AG09319 (cell line): ENCODE results near the gene PPARGC1A.

Experiments
- DNase-seq: peaks from one replicate; pipeline ENCODE4 v3.0.0-alpha.2; 2010; ENCODE audit warnings: low read depth; ENCODE audit errors: extremely low read depth
- TF ChIP-seq, protein P1 (sequence below): IDR thresholded peaks from 2 replicates; pipeline ENCODE4 v1.5.1; 2011; ENCODE audit warnings: low read depth, mild to moderate bottlenecking, inconsistent platforms, low read length, moderate library complexity

Gene PPARGC1A

GRCh38 chr4:23899565-23899964, 9.7 kb upstream of the PPARGC1A start:
- no peak for DNase-seq
- TF ChIP-seq, protein P1, sequence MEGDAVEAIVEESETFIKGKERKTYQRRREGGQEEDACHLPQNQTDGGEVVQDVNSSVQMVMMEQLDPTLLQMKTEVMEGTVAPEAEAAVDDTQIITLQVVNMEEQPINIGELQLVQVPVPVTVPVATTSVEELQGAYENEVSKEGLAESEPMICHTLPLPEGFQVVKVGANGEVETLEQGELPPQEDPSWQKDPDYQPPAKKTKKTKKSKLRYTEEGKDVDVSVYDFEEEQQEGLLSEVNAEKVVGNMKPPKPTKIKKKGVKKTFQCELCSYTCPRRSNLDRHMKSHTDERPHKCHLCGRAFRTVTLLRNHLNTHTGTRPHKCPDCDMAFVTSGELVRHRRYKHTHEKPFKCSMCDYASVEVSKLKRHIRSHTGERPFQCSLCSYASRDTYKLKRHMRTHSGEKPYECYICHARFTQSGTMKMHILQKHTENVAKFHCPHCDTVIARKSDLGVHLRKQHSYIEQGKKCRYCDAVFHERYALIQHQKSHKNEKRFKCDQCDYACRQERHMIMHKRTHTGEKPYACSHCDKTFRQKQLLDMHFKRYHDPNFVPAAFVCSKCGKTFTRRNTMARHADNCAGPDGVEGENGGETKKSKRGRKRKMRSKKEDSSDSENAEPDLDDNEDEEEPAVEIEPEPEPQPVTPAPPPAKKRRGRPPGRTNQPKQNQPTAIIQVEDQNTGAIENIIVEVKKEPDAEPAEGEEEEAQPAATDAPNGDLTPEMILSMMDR, result no peak

DNA sequence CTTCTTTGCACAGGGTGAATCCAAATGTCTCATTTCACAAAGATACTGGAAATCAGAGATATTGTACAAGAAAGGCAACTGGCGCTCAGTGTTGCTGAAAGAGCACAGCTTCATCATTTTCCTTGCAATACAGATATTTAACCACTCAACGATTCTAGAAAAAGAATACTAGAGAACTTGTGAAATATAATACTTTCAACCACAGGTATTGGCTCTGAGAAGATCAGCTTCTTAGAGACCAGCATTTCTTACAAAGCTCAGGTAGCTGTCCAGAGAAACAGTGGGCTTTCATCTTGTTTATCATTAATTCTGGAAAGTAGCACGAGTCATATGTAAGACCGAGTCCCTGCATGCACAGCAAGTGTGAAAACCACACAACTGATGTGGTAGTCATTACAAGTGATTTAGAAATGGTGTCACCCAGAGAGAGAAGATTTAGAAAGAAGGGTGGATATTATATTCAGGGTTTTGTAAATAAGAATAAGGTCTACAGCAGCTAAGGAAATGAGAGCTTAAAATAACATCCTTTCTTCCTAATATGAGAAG, 7.8 kb upstream of the PPARGC1A start:
- TF ChIP-seq, protein P1, result no peak
- DNase-seq, result no peak

GRCh38 chr4:23894021-23894420, 4.2 kb upstream of the PPARGC1A start:
- TF ChIP-seq, protein P1, result no peak
- no peak for DNase-seq

DNA sequence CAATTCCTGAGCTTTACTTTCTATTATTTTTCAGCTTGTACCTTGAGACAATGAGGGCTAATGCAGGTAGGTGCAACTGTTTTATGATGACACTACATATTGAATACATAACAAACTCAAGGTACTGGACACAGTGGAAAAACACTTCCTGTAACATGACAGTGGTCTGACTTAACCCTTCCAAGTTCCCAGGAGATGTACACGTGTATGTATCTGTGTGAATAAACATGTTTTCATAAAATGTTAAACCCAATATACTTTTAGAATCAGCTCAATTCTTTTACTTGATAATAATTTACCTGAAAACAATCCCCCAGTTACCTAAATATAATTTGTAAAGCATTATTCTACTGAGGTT, 1.2 kb upstream of the PPARGC1A start:
- TF ChIP-seq, protein P1, result no peak
- no peak for DNase-seq

- TF ChIP-seq, protein P1, result no peak
- DNase-seq, result no peak
Measured at GRCh38 chr4:23890369-23891063, 669 bp upstream of the PPARGC1A start.

- DNase-seq, result no peak
- TF ChIP-seq, protein P1, result no peak
Measured at GRCh38 chr4:23889391-23889790, 456 bp downstream of the PPARGC1A start.

DNA sequence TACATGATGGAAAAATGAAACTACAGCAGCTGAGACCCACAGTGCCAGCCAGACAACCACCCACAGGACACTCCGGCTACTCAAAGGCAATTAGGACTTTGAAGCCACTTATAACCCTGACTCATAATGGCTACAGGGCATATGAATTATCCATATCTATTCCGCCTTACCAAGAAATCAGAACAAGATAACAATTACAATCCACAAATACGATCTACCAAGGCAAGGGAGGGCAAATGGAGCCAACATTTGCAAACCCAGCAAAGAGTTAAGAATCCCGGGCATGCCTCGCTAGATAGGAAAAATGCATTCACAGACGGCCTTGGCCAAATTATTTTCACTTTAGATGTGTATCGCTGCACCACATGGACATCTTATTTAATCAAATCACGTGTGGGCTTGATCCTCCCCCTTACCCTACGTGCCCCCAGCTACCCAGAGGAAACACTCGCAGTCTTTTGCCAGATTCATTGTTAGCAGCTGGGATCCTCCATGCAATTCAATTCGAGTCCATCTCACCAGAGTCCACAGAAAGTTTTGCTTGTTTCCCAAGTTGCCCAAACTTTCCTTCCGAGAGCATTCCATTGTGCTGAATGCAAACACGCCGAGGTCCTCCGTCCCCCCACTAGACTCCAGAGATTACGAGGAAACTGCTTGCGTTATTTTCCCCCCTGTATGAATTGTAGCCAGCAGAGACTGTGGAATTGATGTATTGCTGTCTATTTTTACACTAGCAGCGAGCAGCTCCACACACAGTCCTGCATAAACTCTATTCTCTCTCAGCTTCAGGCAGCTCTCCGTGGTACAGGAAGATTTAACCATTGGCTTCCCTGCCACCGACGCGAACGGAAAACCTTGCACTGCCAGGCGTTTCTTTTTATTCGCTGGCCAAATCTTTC, 1.2 kb downstream of the PPARGC1A start:
- DNase-seq, result no peak
- TF ChIP-seq, protein P1, result no peak
